ENCODE results near the gene ITPK1.

Gene ITPK1

GRCh38 chr14:93116676-93117200 is 1.0 kb upstream of the ITPK1 start:
- TF ChIP-seq, protein P1, sequence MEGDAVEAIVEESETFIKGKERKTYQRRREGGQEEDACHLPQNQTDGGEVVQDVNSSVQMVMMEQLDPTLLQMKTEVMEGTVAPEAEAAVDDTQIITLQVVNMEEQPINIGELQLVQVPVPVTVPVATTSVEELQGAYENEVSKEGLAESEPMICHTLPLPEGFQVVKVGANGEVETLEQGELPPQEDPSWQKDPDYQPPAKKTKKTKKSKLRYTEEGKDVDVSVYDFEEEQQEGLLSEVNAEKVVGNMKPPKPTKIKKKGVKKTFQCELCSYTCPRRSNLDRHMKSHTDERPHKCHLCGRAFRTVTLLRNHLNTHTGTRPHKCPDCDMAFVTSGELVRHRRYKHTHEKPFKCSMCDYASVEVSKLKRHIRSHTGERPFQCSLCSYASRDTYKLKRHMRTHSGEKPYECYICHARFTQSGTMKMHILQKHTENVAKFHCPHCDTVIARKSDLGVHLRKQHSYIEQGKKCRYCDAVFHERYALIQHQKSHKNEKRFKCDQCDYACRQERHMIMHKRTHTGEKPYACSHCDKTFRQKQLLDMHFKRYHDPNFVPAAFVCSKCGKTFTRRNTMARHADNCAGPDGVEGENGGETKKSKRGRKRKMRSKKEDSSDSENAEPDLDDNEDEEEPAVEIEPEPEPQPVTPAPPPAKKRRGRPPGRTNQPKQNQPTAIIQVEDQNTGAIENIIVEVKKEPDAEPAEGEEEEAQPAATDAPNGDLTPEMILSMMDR (IDR thresholded peaks at IDR 0.05; ENCODE audit: control extremely low read depth, extremely low read depth, low read depth, missing control alignments) = no peak
- DNase-seq (ENCODE audit: extremely low spot score) = no peak
- ChIA-PET CTCF (interaction anchor here (0.6 to 7.2 kb wide), 14 partner anchors 9 to 163 kb away, joined by 3 to 76 read pairs (median 3); no protein-coding TSS in a partner anchor), POLR2A (no interaction called here)

- DNase-seq (ENCODE audit: extremely low spot score) = peak; percentile 88
- TF ChIP-seq, protein P1 (IDR thresholded peaks at IDR 0.05; ENCODE audit: control extremely low read depth, extremely low read depth, low read depth, missing control alignments) = no peak
- CTCF ChIA-PET = interaction anchor here (0.7 to 11.1 kb wide), 21 partner anchors 13 to 825 kb away, joined by 3 to 153 read pairs (median 10); partner anchors contain the start of genes GON7, LYSET, MOAP1 and UBR7
- POLR2A ChIA-PET = interaction anchor here (0.6 to 1.2 kb wide), 2 partner anchors 17 to 31 kb away, joined by 3 to 4 read pairs; no protein-coding TSS in a partner anchor
Observed at GRCh38 chr14:93115069-93115820, 480 bp downstream of the ITPK1 start.

- CTCF ChIA-PET = interaction anchor here (0.7 to 11.1 kb wide), 22 partner anchors 12 to 825 kb away, joined by 3 to 153 read pairs (median 7); partner anchors contain the start of genes GON7, LYSET, MOAP1 and UBR7
Observed at GRCh38 chr14:93114713-93115068, 1.0 kb downstream of the ITPK1 start.

GRCh38 chr14:93114068-93114710 is 1.5 kb downstream of the ITPK1 start:
- DNase-seq (ENCODE audit: extremely low spot score) = no peak
- ChIA-PET POLR2A (interaction anchor here (1.2 kb wide), 1 partner anchor 32 kb away, joined by 4 read pairs; no protein-coding TSS in a partner anchor), CTCF (interaction anchor here (0.6 to 11.1 kb wide), 43 partner anchors 12 to 826 kb away, joined by 3 to 153 read pairs (median 6); partner anchors contain the start of genes GON7, LYSET, MOAP1 and UBR7)
- TF ChIP-seq, protein P1 (IDR thresholded peaks at IDR 0.05; ENCODE audit: control extremely low read depth, extremely low read depth, low read depth, missing control alignments) = no peak

More at GRCh38 chr14:93114713-93115068, 1.0 kb downstream of the ITPK1 start:
- TF ChIP-seq, protein P1 (IDR thresholded peaks at IDR 0.05; ENCODE audit: control extremely low read depth, extremely low read depth, low read depth, missing control alignments) = no peak
- DNase-seq (ENCODE audit: extremely low spot score) = no peak
- POLR2A ChIA-PET = interaction anchor here (0.6 to 1.2 kb wide), 2 partner anchors 16 to 32 kb away, joined by 3 to 4 read pairs; no protein-coding TSS in a partner anchor

GRCh38 chr14:93113678-93114067 is 2.1 kb downstream of the ITPK1 start:
- CTCF ChIA-PET = interaction anchor here (0.7 to 11.1 kb wide), 65 partner anchors 9 to 826 kb away, joined by 3 to 153 read pairs (median 5); partner anchors contain the start of genes GON7, LYSET, MOAP1 and UBR7
- POLR2A ChIA-PET = interaction anchor here (0.6 kb wide), 1 partner anchor 28 kb away, joined by 3 read pairs; no protein-coding TSS in a partner anchor
- no peak for DNase-seq (ENCODE audit: extremely low spot score)
- TF ChIP-seq, protein P1 (IDR thresholded peaks at IDR 0.05; ENCODE audit: control extremely low read depth, extremely low read depth, low read depth, missing control alignments) = no peak
